Measurements from ENCODE around the gene QSOX1.

DNA sequence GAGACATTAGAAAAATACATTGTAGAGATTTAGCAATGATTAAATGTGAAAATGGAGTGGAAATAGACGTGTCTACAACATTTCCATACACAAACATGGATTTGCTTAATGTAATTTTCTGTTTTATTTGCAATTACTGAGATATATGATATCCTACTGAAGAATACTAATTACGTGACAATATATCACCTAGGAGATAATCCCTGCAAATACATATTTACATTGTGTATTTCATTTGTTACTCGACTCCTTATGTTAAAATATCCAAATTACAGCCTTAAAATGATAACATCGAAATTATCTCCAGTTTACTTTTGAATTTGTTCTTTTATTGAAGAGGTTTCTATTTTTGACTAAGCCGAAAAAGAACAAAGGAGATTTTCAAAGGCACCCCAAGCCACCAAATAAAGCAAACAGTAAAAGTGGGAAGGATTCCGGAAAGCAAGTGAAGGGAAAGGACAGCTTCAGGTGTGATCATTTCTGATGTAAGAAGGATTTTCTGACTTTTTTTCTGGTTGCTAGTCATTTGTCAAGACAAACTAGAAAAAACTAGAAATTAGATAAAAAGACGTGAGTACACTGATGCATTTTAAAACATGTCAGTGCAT is 83.3 kb downstream of the QSOX1 start:
- no peak for TF ChIP-seq POLR2AphosphoS5 (IDR thresholded peaks at IDR 0.05)
- no peak for TF ChIP-seq CTCF (IDR thresholded peaks at IDR 0.05)
- TF ChIP-seq EP300 (IDR thresholded peaks at IDR 0.05): no peak

Measured in esophagus muscularis mucosa (tissue), 4 donors.